HG02759 (cell line): ENCODE measurements around the gene C4orf17.

Experiments used
- ATAC-seq: cut with Tn5 transposase; IDR thresholded peaks from one replicate; pipeline ENCODE4 v1.9.1; 2021; ENCODE audit warnings: mild to moderate bottlenecking, moderate library complexity; ENCODE audit not compliant: unreplicated experiment

The C4orf17 gene

DNA sequence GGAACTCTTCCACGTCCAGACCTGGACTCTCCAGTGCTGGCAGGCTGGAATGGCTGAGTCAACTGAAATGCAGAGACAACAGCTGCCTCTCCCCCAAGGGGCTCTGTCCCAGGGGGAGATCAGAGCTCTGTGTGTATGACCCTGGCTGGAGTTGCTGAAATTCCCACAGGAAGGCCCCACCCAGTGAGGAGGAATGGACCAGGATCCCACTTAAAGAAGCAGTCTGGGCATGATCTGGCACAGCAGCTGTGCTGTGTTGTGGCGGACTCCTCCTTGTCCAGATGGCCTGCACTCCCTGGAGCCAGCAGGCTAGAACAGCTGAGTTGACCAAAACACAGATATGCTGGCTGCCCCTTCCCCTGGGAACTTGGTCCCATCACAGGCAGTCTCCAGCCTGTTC is 25.4 kb downstream of the C4orf17 start:
- no peak for ATAC-seq

GRCh38 chr4:99536848-99537247 is 26.0 kb downstream of the C4orf17 start:
- no peak for ATAC-seq

GRCh38 chr4:99537674-99538073 is 26.9 kb downstream of the C4orf17 start:
- ATAC-seq, result no peak

GRCh38 chr4:99540277-99540939 is 29.6 kb downstream of the C4orf17 start:
- ATAC-seq, result peak; percentile 42

DNA sequence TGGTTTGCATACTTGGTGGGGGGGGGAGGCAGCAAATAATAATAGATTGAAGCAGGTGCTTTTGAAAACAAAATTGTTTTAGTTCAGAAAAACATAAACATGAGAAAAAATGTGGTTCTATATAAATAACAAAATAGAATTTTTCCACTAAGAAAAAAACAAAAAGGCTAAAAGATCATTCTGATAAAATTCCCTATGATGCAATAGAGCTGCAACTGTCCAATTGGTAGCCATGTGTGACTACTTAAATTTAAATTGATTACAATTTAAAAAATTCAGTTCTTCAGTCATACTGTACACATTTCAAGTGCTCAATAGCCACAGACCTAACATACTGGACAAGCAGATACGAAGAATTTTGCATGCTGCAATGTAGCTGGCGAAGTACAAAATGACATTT is 42.1 kb downstream of the C4orf17 start:
- no peak for ATAC-seq

GRCh38 chr4:99563310-99564186 is 52.7 kb downstream of the C4orf17 start, which contains the start of gene TRMT10A:
Gene TRMT10A (minus strand): TSS chr4:99564039. CDS start chr4:99559338, 4,701 bp downstream.
- ATAC-seq, result peak; percentile 95

DNA sequence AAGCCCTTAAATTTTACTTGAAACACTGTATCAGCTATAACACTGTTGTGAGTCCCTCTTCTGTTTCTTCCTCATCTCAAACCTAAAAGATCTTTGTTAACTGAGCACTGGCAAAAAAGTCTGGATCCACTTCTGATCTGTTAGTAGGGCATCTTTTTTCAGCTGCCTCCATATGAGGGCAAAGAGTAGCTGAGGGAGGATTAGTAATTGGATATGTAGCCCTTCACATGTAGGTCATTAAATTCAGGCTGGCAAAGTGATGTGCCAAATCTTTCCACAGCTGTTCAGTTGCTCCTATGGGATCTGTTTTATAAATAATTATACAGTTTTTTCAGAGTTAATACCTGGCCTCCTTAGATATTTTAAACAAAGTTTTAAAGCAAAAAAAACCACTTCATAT is 54.1 kb downstream of the C4orf17 start:
- ATAC-seq, result no peak

DNA sequence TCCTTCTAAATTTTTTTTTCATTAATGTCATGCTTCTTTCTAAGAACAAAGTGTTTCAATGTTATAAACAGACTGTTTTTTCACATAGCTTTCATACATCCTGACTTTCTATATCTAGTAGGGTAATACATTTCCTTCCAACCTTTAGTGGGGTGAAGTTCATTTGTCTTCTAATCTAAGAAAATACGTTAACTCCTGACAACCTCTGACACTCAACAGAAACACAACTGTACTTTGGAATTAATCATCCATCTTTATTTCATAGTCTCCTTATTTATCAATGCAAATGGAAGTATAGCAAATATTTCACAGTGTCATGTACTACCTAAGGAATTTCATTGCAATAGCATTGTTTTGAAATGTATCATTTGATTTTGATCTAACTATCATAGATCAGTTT is 61.1 kb downstream of the C4orf17 start:
- no peak for ATAC-seq

- ATAC-seq, result no peak
Observed at GRCh38 chr4:99572527-99573240, 61.9 kb downstream of the C4orf17 start.

- no peak for ATAC-seq
Observed at GRCh38 chr4:99573735-99574368, 63.0 kb downstream of the C4orf17 start.

GRCh38 chr4:99574530-99575324 is 63.9 kb downstream of the C4orf17 start, which contains the start of gene MTTP:
Gene MTTP (plus strand): TSS chr4:99574824. CDS start chr4:99574910, 86 bp downstream.
- peak; percentile 81 for ATAC-seq

GRCh38 chr4:99578714-99579113 is 67.9 kb downstream of the C4orf17 start:
- no peak for ATAC-seq

DNA sequence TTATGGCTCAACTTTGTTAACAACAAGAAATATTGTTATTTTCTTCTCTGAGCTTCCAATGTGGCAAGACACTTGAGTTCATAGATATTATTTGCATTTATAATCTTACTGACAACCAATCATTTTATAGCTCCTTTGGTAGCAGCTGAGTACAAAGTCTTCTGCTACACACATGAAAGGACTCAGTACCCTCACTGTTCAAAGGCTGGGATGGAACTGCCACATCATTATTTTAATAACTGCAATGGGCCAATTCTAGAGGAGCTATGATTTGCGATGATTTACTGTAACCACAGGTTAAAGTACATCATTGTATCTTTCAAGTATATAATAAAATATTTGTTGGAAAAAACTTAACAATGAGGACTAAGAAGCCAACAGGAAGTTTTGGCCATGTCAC is 74.7 kb downstream of the C4orf17 start:
- ATAC-seq, result no peak

DNA sequence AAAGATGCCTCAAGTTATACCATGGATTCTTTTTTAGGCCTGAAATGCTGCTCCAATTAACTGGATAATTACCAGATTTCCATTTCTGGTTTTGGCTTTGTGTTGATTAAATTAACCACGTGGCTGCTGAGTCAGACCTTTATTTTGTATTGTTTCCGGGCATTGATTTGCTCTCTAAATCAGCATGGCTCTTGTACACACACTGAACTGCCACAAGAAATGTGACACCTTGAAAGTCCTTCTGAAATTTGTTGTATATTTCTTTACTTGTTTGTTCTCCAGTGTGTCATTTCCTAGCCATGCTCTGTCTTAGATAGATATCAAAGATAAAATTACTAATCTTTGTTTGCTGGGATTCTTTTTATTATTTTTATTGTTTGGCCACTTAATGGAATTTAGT is 75.5 kb downstream of the C4orf17 start:
- no peak for ATAC-seq

DNA sequence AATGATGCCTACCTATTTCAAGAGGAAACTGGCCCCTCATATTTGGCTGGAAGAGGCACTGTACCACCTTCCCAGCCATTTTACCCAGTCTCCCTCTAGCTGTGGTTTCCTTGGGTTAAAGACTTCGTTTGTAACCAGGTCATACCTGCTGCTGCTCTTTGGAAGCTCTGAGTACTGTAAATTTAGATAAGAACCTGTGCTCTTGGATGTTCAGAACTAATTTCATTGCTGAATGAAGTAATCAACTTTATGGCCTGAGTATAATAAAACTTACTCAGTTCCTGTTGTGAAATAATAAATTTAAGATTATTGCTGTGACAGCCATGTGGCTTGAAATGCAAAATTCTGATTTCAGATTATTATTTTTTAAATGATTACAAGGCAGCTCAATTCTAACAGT is 76.0 kb downstream of the C4orf17 start:
- ATAC-seq, result no peak

DNA sequence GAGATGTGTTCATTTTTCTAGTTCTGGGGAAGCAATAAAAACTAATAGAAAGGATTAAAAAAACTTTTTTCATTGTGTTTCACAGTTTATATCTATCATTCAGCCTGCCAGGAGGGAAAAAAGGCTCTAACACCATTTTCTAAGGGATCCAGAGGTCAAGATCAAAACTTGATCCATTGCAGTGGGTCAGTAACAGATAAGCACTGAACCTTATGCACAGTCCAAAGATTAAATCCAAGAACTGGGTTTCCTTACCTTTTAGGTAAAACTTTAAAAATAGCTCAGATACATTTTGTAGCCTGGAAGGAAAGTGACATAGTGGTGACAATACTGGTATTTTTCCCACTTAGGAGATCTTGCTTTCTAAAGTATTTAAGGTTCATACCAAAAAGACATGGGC is 76.5 kb downstream of the C4orf17 start:
- ATAC-seq, result no peak

- ATAC-seq, result no peak
Observed at GRCh38 chr4:99587803-99588202, 77.0 kb downstream of the C4orf17 start.

GRCh38 chr4:99591757-99592156 is 80.9 kb downstream of the C4orf17 start:
- ATAC-seq, result no peak
